HT-29 (cell line): ENCODE results near the gene SLC5A1. TPM values are rescaled to one million over a fixed set of nuclear protein-coding genes. Genes with fewer than 3 reads are reported as not detected.

Experiments
- DNase-seq: peaks from one replicate; pipeline ENCODE4 v3.0.0-alpha.2; 2015; ENCODE audit warnings: low spot score
- total RNA-seq: library from RNA; depleted of rRNA; stranded (reverse); fragments of >200 nt; shearing (Covaris generic); gene quantifications from 2 replicates; pipeline ENCODE4 v1.2.3, GENCODE V29; 2014; rRNA removed

SLC5A1 gene
- 3.9 and 6.8 TPM in 2 replicates for total RNA-seq

DNA sequence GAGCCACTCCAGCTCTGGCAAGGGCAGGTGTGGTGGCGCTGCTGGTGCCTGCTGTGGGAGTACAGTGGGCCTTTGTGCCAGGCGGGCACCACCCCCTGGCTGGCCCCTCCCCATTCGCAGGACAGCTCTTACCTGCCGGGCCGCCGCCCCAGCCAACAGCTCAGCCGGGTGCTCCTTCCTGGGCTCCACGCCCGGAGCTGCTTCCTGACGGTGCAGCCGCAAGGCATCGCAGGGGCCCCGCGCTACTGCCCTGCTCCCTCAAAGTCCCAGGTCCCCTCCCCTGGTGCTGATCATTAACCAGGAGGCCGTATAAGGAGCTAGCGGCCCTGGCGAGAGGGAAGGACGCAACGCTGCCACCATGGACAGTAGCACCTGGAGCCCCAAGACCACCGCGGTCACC, at the start of gene SLC5A1:
SLC5A1 (plus strand) TSS at position 338 of the 400 bp plus-strand sequence; CDS start at position 359, 21 bp downstream.
- peak; percentile 75 for DNase-seq

DNA sequence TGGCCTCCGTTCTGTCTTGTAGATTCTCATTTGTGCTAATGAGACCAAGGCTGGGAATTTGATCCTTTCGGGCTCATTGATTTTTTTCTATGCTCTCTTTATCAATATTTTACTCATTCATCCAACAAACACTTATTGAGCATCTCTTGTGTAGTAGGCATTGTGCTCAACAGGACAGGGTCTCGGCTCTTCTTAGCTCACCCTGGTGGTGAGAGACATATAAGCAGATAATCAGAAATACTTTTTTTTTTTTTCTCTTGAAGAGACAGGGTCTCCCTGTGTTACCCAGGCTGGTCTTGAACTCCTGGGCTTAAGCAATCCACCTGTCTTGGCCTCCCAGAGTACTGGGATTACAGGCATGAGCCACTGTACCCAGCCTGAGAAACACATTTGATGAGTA, 48.0 kb upstream of the SLC5A1 start:
- DNase-seq: peak; percentile 12

GRCh38 chr22:31995807-31996206, 47.3 kb upstream of the SLC5A1 start:
- no peak for DNase-seq

DNA sequence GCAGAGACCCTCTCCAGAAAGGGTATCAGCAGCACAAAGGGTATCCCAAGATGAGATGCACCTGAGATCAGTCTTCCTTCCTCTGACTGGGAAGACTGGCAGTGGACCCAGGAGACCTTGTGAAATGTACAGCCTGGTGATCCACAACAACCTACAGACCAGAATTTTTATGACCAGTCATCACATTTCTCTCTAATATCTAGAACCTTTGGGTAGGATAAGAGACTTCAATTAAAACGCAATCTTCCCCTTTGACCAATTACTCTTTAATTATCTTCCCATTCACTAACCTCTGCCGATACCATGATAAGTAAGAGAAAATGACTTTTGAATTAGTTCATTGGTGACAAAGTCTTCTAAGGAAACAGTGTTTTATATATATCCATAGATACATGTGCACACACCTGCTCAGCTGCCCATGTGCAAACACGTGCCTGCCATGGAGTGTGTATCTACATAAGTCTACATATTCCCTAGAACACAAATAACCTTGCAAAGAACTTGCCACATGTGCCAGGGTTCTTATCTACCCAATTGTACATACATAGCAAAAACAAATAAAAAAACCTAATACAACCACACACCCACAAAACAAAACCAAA, 44.2 kb upstream of the SLC5A1 start:
- no peak for DNase-seq

GRCh38 chr22:32000181-32000580, 42.9 kb upstream of the SLC5A1 start:
- DNase-seq: no peak

GRCh38 chr22:32005453-32005852, 37.6 kb upstream of the SLC5A1 start:
- peak; percentile 22 for DNase-seq

DNA sequence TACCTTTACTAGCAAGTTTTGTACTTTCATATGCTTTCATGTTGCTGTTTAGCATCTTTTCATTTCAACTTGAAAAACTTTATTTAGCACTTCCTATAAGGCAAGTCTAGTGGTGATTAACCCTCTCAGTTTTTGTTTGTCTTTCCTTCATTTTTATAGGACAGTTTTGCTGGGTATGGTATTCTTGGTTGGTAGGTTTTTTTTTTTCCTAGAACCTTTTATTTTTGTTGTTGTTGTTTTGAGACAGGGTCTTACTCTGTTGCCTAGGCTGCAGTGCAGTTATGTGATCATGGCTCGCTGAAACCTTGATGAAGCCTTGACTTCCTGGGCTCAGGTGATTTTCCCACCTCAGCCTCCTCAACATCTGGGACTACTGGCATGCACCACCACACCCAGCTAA, 29.9 kb upstream of the SLC5A1 start:
- no peak for DNase-seq

DNA sequence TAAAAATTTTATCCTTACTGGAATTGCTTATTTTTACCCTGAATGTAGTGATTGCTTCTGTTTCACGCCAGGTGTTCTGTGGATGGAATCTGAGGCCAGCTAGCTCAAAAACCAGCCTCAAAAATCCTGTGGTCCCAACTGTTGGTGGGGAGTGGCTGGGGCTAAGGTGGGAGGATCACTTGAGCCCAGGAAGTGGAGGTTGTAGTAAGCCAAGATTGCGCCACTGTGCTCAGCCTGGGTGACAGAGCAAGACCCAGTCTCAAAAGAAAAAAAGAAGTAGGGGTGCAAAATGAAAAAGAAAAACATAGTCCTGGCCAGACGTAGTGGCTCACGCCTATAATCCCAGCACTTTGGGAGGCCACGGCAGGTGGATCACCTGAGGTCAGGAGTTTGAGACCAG, 27.0 kb upstream of the SLC5A1 start:
- no peak for DNase-seq

DNA sequence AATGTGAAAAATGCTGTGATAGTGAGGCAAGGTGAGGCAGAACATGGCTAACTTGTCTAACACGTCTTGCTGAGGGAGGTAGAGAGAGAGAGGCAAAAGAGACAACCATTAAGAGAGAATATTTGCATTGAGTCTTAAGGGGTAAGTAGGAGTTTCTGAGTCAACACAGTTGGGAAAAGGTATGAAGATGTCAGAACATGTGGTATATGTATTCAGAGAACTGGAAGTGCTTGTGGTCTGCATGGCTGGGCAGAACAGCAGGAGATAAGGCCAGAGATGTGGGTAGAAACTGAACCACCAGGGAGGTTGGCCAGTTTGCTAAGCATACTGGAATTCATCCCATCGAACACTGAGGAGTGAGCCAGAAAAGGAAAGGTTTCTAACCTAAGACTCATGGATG, 25.0 kb upstream of the SLC5A1 start:
- DNase-seq: no peak

DNA sequence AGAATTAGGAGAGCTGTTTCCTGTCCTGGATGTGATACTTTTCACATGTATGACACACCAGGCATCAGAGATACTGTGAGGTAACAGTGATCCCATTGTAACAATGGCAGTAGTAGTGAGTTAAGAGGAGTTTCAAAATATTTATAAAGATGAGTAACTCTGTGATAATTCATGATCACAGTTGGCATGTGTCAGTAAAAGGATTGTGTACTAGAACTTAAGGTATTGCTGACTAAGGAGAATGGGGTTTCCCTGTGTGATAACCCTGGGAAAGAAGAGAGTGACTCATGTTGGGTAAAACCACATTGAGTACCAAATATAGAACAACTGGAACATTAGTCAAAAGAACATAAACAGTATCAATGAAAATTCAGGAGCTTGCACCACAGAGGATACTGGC, 22.9 kb upstream of the SLC5A1 start:
- no peak for DNase-seq

DNA sequence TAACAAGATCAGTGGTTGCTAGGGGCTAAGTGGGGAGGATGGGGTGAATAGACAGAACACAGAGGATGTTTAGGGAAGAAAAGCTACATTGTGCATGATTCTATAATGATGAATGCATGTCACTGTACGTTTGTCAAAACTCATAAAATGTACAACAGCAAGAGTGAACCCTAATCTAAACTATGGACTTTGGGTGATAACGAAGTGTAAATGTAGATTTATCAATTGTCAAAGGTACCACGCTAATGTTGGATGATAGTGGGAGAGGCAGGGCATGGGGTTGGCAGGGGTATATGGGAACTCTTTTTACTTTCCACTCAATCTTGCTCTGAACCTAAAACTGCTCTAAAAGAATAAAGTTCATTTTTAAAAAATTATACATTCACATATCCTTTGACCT, 21.3 kb upstream of the SLC5A1 start:
- no peak for DNase-seq

DNA sequence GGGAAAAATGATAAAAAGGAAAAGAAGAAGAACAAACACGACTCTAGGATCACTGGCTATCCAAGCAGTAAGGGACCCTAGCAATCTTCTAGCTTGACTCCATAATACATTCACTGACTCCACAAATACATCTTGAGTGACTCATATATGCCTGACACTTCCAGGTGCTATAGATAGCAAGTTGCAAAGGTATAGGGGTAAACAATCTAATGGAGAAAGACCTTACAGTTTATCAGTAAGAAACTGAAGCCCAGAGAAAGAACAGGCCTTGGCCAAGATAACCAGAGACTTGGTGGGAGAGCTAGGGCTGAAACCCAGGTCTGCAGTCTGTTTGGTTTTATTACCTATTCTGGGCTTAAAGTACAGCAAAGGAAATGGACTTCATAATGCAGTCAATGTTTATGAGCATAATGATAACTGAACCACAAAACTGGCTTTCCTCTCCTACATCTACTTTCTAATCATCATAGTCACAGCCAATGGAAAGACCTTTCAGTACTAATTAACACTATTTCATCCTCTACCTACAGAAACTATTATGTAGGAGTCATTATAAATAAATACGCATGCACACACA, 19.7 kb upstream of the SLC5A1 start:
- no peak for DNase-seq

DNA sequence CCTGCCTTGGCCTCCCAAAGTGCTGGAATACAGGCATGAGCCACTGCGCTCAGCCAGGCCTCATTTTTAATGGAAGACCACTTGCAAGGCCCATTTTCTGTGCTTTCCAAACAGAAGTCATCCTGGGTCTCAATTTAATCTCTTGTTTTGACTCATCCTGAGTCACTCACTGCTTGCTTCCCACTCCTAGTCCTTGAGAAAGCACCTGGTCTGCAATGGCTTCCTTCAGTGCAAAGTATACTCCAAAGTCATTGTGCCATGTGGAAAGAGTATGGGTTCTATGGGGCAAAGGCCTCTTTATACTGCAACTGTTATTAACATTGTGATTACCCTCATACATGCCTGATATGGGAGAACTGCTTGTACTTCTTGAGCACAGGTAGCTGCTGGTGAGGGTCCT, 18.3 kb upstream of the SLC5A1 start:
- DNase-seq: no peak

- no peak for DNase-seq
Observed at GRCh38 chr22:32030518-32031247, 12.4 kb upstream of the SLC5A1 start.

- DNase-seq: no peak
Observed at GRCh38 chr22:32031466-32031865, 11.6 kb upstream of the SLC5A1 start.

DNA sequence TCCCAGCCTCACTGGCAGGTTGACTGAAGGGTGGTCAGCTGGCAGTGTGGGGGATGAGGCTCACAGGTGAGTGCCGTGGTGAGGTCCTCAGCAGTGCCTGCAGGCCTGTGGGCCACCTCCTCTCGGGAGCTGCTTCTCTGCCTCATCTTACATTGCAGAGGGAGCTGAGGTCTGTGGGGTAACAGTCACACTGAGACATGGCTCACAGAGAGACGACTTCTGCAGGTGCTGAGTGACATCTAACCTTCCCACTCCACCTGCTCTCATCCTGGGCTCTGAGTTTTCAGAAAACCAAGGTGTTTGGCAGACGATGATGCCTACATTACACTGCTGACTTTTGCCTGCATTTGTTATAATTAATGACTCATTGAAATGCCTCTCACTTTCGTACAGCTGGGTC, 8.8 kb upstream of the SLC5A1 start:
- no peak for DNase-seq

GRCh38 chr22:32037236-32037635, 5.8 kb upstream of the SLC5A1 start:
- no peak for DNase-seq

GRCh38 chr22:32040324-32040904, 2.6 kb upstream of the SLC5A1 start:
- DNase-seq: no peak

- no peak for DNase-seq
Observed at GRCh38 chr22:32043391-32043790, 330 bp downstream of the SLC5A1 start.

- no peak for DNase-seq
Observed at GRCh38 chr22:32044477-32044876, 1.4 kb downstream of the SLC5A1 start.

- DNase-seq: peak; percentile 65
Observed at GRCh38 chr22:32044913-32045312, 1.9 kb downstream of the SLC5A1 start.

- DNase-seq: no peak
Observed at GRCh38 chr22:32048069-32048468, 5.0 kb downstream of the SLC5A1 start.
